GM12872 (cell line): Measurements from ENCODE around the gene ZNF664.

ENCODE experiments used
- CTCF ChIP-seq: IDR thresholded peaks from 3 replicates; pipeline ENCODE4 v1.5.1; 2011; ENCODE audit warnings: low read depth, mild to moderate bottlenecking, low read length, moderate library complexity; ENCODE audit not compliant: insufficient read depth

The ZNF664 gene

GRCh38 chr12:124026755-124027745 lies 54.0 kb downstream of the ZNF664 start:
- no peak for TF ChIP-seq CTCF

- TF ChIP-seq CTCF: no peak
Observed at GRCh38 chr12:124027753-124028554, 54.9 kb downstream of the ZNF664 start.

GRCh38 chr12:124028555-124028925 lies 55.5 kb downstream of the ZNF664 start:
- no peak for TF ChIP-seq CTCF

- no peak for TF ChIP-seq CTCF
Observed at GRCh38 chr12:124030008-124030407, 57.0 kb downstream of the ZNF664 start.

- no peak for TF ChIP-seq CTCF
Observed at GRCh38 chr12:124030510-124030909, 57.5 kb downstream of the ZNF664 start.

GRCh38 chr12:124031058-124031457 lies 58.0 kb downstream of the ZNF664 start:
- no peak for TF ChIP-seq CTCF

- peak; percentile 91 for TF ChIP-seq CTCF
Observed at GRCh38 chr12:124032265-124032886, 59.4 kb downstream of the ZNF664 start.
